PFSK-1 (cell line): ENCODE measurements around the gene BPIFA2.

Experiments
- FOXP2 ChIP-seq: optimal IDR thresholded peaks from 2 replicates; pipeline ENCODE3; 2011; ENCODE audit warnings: borderline replicate concordance, control low read depth, inconsistent platforms; ENCODE audit not compliant: insufficient read depth; ENCODE audit errors: extremely low read length, extremely low read depth
- POLR2AphosphoS5 ChIP-seq: IDR thresholded peaks from 2 replicates; pipeline ENCODE4 v1.6.1; 2012; ENCODE audit warnings: low read depth, mild to moderate bottlenecking, control low read depth, low read length, moderate library complexity
- REST ChIP-seq, 2 experiments: IDR thresholded peaks; 2 replicates each; pipeline versions ENCODE4 v1.6.1 to v1.8.0; 2011 to 2012; ENCODE audit warnings: low read depth in 2 of 2, low read length in 2 of 2, control low read depth in 1 of 2, inconsistent platforms in 1 of 2, mild to moderate bottlenecking in 1 of 2, moderate library complexity in 1 of 2; ENCODE audit not compliant: insufficient read depth in 1 of 2
- SIN3A ChIP-seq: IDR thresholded peaks from 2 replicates; pipeline ENCODE4 v1.6.1; 2012; ENCODE audit warnings: mild to moderate bottlenecking, low read length, moderate library complexity, borderline replicate concordance; ENCODE audit not compliant: insufficient read depth
- TAF1 ChIP-seq: IDR thresholded peaks from 2 replicates; pipeline ENCODE4 v1.6.1; 2012; ENCODE audit warnings: low read length, control low read depth, borderline replicate concordance; ENCODE audit not compliant: insufficient read depth

The BPIFA2 gene

GRCh38 chr20:33125983-33126382, 42.0 kb upstream of the BPIFA2 start:
- TF ChIP-seq REST (IDR thresholded peaks at IDR 0.05; ENCODE audit: insufficient read depth in 1 of 2, low read depth in 2 of 2, low read length in 2 of 2) (no peak), SIN3A (no peak), POLR2AphosphoS5 (no peak), FOXP2 (no peak), TAF1 (no peak)

- no peak for TF ChIP-seq POLR2AphosphoS5
- TF ChIP-seq REST (IDR thresholded peaks at IDR 0.05; ENCODE audit: insufficient read depth in 1 of 2, low read depth in 2 of 2, low read length in 2 of 2): no peak
Measured at GRCh38 chr20:33127422-33128097, 40.4 kb upstream of the BPIFA2 start.

- TF ChIP-seq FOXP2 (no peak), TAF1 (no peak), SIN3A (no peak), REST (IDR thresholded peaks at IDR 0.05; ENCODE audit: insufficient read depth in 1 of 2, low read depth in 2 of 2, low read length in 2 of 2) (no peak), POLR2AphosphoS5 (no peak)
Measured at GRCh38 chr20:33130568-33131061, 37.3 kb upstream of the BPIFA2 start.

- TF ChIP-seq FOXP2: no peak
- no peak for TF ChIP-seq SIN3A
- no peak for TF ChIP-seq REST (IDR thresholded peaks at IDR 0.05; ENCODE audit: insufficient read depth in 1 of 2, low read depth in 2 of 2, low read length in 2 of 2)
- TF ChIP-seq POLR2AphosphoS5: no peak
- TF ChIP-seq TAF1: no peak
Measured at GRCh38 chr20:33131949-33132473, 35.9 kb upstream of the BPIFA2 start.
